ENCODE data around the gene TMEM120A.
A peak's percentile ranks its signal among the peaks of the same experiment; 100 is the strongest.

Gene TMEM120A

GRCh38 chr7:75955331-75955955 is 39.0 kb downstream of the TMEM120A start:
- DNase-seq = peak in 1 of 2 experiments; percentile 31

- no peak for DNase-seq
Observed at GRCh38 chr7:75953931-75954330, 40.5 kb downstream of the TMEM120A start.

GRCh38 chr7:75953431-75953830 is 41.0 kb downstream of the TMEM120A start:
- no peak for DNase-seq

DNA sequence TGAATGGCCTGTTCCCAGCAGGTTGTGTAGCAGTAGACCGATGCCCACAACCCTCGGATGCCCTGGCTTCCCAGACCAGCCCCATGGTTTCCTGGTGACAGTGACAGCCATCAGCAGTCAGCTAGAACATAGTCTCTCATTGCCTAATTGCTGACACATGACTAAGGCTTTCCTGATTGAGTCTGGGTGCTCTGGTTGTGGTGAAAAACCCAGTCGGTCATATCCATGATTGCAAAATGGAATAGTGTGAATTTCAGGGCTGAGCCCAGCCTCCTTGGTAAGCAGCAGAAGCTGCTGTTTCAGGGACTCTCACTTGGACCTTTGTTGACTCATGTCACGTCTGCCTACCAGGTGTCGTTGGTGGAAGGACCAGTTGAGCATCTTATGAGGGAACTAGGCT is 42.9 kb downstream of the TMEM120A start:
- DNase-seq = no peak

- DNase-seq = no peak
Observed at GRCh38 chr7:75950111-75950681, 44.2 kb downstream of the TMEM120A start.

DNA sequence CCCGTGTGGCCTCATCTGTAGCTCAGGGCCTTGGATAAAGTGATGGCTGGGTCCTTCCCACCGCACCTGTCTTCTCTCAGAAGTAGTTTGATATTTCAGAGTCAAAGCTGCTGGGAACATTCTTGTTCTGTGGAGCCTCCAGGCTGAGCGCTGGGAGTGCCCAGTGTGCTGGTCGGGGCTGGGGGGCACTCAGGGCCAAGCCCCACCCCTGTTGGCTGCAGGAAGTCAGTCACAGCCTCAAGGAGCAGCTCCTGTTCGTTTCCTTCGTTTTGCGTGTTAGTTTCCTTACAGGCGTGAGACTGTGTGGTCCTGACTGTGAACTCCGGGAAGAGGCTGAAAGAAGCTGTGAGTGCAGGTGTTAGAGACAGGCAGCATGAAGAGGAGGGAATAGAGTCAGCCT is 46.2 kb downstream of the TMEM120A start:
- DNase-seq = no peak

DNA sequence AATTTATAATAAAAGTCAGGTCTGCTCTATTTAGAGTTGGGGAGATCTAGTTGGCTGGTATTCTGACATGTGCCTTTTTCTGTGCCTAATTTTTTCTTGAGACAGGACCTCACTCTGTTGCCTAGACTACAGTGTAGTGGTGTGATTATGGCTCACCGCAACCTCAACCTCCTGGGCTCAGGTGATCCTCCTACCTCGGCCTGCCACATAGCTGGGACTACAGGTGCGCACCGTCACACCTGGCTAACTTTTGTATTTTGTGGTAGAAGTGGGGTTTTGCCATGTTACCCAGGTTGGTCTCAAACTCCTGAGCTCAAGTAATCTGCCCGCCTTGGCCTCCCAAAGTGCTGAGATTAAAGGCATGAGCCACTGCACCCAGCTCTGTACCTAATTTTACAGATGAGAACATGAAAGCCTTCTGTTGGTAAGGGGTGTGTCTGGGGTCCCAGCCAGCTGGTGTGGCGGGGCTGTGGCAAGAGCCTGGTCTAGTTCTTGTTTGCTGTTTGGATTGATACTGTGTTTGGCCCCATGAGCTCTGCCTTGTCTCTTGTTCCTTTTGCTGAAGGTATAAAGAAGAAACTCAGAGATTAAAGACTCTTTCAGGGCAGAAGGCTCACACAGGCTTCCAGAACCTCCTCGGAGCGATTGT is 48.1 kb downstream of the TMEM120A start:
- DNase-seq = no peak

DNA sequence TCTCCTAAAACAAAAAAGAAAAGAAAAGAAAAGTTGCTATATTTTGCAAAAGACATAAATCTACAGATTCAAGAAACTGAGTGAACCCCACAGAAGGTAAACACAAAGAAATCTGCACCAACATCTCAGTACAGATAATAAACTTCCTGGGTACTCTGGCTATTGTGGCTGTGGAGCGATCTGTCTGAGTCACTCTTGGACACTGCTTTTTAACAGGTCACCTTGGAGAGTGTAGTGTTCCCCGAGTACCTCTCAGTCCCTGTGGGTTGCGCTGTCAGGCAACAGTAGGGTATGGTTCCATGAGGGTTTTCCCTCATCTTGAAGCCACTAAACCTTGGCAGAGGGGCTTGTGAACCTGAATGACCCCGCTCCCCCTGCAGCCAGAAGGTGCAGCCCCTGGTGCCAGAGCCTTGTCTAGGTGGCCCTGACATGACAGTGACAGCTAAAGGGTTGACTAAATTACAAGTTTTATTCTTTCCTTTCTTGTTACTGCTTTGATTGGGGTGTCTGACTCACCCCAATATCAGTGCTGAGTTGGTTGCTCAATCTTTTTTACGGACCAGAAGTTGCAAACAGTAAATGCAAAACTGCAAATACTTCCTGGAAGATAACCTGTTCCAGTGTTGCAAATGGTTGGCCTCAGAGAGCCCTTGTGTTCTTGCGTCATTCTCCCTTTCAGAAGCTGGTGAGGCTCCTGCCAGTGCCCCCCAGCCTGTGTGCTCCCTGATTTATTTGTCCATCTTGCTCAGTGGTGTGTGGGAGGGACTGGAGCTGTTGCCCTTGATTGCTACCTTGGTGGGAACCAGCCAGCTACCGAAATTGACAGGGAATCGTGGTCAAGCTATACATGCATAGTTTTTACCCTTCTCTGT is 48.9 kb downstream of the TMEM120A start:
- DNase-seq = no peak

DNA sequence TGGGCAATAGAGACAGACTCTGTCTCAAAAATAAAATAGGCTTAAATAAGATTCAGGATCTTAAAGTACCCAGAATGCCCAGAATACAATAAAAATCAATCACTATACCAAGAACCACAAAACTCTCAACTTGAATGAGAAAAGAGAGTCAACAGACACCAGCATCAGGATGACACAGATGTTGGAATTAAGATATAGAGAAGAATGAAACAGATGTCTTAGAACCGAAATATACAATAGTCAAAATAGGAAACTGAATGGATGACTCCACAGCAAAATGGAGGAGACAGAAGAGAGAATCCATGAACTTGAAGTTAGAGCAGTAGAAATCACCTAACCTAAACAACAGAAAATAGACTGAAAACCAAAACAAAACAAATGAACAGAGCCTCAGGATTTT is 49.9 kb downstream of the TMEM120A start:
- DNase-seq = no peak

GRCh38 chr7:75943864-75944263 is 50.5 kb downstream of the TMEM120A start:
- no peak for DNase-seq

- no peak for DNase-seq
Observed at GRCh38 chr7:75938921-75939320, 55.5 kb downstream of the TMEM120A start.

DNA sequence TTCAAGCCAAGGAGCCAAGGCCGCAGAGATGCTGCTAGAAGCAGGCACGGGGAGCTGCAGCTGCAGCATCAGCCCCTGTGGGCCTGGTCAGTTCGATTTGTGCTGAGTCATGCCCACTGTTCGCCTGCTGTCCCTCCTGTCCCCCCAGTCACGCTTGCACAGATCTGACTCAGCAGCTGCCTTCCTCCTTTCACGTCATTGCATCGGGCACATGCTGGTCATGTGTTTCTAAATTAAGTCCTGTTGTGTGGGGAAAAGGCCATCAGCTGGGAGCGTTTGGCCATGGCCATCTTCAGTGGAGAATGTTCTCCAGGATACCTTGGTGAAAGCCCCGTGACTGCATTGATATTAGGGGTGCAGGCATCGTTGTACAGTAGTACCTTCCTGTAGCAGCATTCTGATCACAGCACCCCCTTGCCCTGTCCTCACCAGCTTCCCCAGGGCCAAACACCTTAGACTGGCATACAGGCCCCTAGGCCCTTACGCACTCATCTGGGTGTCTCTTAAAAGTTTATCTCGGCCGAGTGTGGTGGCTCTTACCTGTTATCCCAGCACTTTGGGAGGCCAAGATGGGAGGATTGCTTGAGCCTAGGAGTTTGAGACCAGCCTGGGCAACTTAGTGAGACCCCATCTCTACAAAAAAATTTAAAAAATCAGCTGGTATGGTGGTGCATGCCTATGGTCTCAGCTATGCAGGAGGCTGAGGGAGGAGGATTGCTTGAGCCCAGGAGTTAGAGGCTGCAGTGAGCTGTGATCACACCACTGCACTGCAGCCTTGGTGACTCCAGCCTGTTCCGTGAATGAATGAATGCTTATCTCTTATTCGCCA is 56.2 kb downstream of the TMEM120A start:
- no peak for DNase-seq

All from NCI-H446 (cell line).